T-helper 17 cell (primary cell): ENCODE data around the gene TLR8. TPM values are rescaled to one million over a fixed set of nuclear protein-coding genes. Genes with fewer than 3 reads are reported as not detected.

Experiments
- ATAC-seq: fragments of 150-1000 bp; cut with Tn5 transposase; 2 replicates; pipeline ENCODE4 v1.10.0; 2021; ENCODE audit warnings: mild to moderate bottlenecking, moderate library complexity
- DNase-seq, 3 donors: peaks; one replicate each; pipeline versions ENCODE4 v3.0.0 to v3.0.0-alpha.2; 2020 to 2021
- H3K9me3 ChIP-seq: one replicate; pipeline ENCODE4 v1.7.0; 2013; ENCODE audit warnings: low read length, mild to moderate bottlenecking; ENCODE audit not compliant: control insufficient read depth, poor library complexity, severe bottlenecking
- H3K27ac Mint-ChIP-seq: one replicate; pipeline ENCODE4 v1.8.0; 2022; ENCODE audit warnings: mild to moderate bottlenecking, moderate library complexity, mixed read lengths
- H3K27me3 Mint-ChIP-seq: one replicate; pipeline ENCODE4 v1.8.0; 2022; ENCODE audit warnings: mixed read lengths
- H3K36me3 Mint-ChIP-seq: one replicate; pipeline ENCODE4 v1.8.0; 2022; ENCODE audit warnings: low read depth, mixed read lengths
- H3K4me1 Mint-ChIP-seq: one replicate; pipeline ENCODE4 v1.8.0; 2022; ENCODE audit warnings: mild to moderate bottlenecking, mixed read lengths
- H3K4me3 Mint-ChIP-seq: one replicate; pipeline ENCODE4 v1.8.0; 2022; ENCODE audit warnings: mild to moderate bottlenecking, moderate library complexity, mixed read lengths
- total RNA-seq, 4 donors: library from RNA in 2 of 4; stranded (reverse) in 2 of 4; gene quantifications; one replicate each; pipeline ENCODE4 v1.2.3 and lab custom pipeline; 2022 to 2026

The TLR8 gene
- total RNA-seq = under 1 TPM in 1 of 2 donors, not detected in 1; 0.85 TPM
- total RNA-seq (lab: John Stamatoyannopoulos, UW) = 0 reads per million in 2 donors

DNA sequence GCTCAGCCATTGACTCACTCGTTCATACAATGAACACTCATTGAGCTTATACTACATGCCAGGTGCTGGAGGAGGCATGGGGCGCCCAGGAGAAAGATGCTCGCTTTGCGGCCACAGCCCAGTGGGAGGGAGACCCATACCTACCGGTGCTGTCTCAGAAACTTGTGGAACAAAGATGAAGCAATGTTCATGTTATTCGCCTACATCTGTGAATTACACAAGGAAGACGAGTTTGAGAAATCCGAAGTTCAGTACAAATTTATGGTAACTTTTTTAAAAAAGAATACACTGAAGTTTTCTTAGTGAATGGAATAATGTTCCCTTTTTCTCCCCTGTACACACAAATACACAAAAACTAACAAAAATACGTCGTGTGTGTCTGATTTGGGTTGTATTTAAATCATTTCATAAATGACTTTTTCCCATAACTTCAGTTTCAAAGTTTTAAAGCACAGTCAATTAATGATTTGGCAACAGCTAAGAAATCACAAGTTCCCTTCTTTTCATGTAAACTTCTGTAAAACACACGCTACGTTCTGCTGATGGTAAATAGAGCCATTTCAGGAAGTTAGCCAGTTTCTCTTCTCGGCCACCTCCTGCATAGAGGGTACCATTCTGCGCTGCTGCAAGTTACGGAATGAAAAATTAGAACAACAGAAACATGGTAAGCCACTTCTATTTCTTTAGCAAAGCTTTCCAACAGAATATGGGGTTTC is at the start of gene TLR8:
TSS of gene TLR8 (plus strand) at position 575 of the 716 bp plus-strand sequence. CDS start at position 662, 87 bp downstream.
- DNase-seq = no peak
- no peak for ATAC-seq
- Mint-ChIP-seq H3K27me3 (no peaks in the 10 kb centered on the region), H3K4me3 (no peak within 1 kb of the TSS), H3K27ac (no peak within 1 kb of the TSS), H3K36me3 (no peaks in the 10 kb centered on the region), H3K4me1 (peaks cover 8% of the 10 kb centered on the region)
- no peaks in the 10 kb centered on the region for H3K9me3 ChIP-seq

DNA sequence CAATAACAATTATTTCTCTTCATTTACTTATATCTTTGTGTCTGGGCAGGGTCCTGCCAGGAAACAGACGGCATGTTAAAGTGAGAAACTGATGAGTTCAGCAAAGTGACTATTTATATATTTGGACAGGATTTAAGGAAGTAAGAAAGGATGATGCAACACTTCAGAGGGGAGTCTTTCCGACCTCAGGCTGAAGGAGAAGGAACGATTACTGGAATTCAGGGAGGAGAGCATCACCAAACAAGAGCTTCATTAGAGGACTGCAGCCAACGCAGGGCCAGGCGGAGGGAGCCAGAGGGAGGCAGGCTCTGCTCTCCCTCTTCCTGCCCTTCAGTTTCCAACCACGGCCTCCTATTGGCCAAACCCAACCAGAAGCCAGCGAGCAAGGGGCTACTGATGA is 41.1 kb upstream of the TLR8 start:
- DNase-seq = no peak
- Mint-ChIP-seq H3K36me3 (no peaks in the 10 kb centered on the region), H3K27ac (no peak overlapping the region), H3K27me3 (peaks cover 7% of the 10 kb centered on the region), H3K4me1 (peaks cover 2% of the 10 kb centered on the region), H3K4me3 (no peak overlapping the region)
- H3K9me3 ChIP-seq = no peaks in the 10 kb centered on the region
- no peak for ATAC-seq

DNA sequence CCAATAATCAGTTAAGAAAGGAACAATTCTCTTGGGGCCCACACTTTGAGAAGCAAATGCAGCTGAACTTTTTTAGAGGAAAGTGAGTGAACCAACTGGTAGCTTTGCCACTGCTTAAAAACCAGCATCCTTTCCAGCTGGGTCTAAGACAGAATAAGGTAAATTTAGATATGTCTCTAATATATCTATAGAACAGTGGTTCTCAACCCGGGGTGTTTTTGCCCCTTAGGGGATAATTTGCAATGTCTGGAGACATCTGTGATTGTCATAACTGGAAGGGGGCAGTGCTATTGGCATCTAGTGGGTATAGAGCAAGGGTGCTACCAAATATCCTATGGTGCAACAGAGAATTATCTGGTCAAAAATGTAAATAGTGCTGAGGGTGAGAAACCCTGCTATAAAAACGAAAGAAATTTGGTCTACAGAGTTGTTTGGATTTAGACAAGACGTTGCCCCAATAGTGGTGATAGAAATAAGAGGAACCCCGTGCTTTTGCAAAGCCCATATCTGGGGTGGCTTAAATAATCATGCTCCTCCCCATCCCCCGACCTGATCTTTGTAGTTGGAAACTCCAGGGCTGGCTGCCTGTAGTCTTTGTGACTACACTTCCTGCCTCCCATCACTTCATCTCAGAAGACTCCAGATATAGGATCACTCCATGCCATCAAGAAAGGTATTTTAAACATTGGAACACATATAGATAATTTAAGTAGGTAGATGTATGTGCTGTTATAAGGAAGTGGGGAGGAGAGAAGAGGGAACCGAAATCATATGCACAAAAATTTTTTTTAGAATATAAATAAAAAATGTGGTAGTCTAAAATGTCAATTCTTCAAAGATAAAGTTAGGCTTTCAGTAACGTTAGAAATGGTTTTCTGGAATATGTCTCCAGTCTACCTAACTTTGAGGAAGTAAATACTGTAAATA is 39.7 kb upstream of the TLR8 start, which contains the start of gene TLR7:
TSS of gene TLR7 (plus strand) at position 622 of the 927 bp plus-strand sequence. CDS start 507 bp downstream, outside the sequence.
- DNase-seq = no peak
- Mint-ChIP-seq H3K4me1 (peaks cover 2% of the 10 kb centered on the region), H3K27ac (no peak within 1 kb of the TSS), H3K36me3 (no peaks in the 10 kb centered on the region), H3K27me3 (peaks cover 7% of the 10 kb centered on the region), H3K4me3 (no peak within 1 kb of the TSS)
- no peak for ATAC-seq
- H3K9me3 ChIP-seq = no peaks in the 10 kb centered on the region

DNA sequence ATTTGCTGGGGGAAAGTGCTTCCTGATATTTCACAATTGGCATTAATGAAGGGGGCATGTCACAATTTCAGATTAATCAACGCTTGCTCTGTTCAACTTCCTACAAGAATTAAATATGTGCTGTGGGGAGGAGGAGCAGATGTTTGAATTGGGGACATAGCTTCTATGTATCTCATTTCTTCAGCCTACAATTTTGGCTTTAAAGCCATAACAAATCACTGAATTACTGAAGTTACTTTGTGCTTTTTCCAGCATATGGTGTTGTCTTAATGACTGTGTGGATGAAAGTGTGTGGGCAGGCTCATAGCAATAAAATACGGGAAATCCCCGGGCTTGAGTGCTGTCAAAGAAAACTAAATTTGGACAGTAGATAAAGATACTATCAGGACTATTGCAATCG is 38.7 kb upstream of the TLR8 start:
- no peaks in the 10 kb centered on the region for H3K36me3 Mint-ChIP-seq
- H3K9me3 ChIP-seq = no peaks in the 10 kb centered on the region
- H3K27ac Mint-ChIP-seq = no peak overlapping the region
- ATAC-seq (no peak), DNase-seq (no peak)
- peaks cover 7% of the 10 kb centered on the region for H3K27me3 Mint-ChIP-seq
- peaks cover 2% of the 10 kb centered on the region for H3K4me1 Mint-ChIP-seq
- no peak overlapping the region for H3K4me3 Mint-ChIP-seq

DNA sequence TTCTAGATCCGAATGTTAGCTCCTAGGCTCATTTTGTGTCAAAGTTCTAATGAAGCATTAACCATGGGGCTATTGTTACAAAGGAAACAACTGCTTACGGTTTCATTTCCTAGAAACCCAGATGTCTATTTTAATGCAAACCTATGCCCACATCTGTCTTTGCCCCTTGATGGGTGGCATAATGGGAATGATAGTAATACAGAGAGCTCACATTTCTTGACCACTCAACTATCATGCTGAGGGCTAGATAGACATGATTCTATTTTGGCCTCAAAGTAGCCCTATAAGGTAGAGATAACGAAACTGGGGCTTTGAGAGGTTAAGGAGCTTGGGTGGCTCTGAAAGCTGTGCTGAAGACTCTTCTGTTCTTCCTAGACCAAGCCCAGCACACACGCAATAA is 37.7 kb upstream of the TLR8 start:
- H3K9me3 ChIP-seq = no peaks in the 10 kb centered on the region
- H3K4me3 Mint-ChIP-seq = no peak overlapping the region
- DNase-seq (no peak), ATAC-seq (no peak)
- peaks cover 7% of the 10 kb centered on the region for H3K27me3 Mint-ChIP-seq
- H3K27ac Mint-ChIP-seq = no peak overlapping the region
- no peaks in the 10 kb centered on the region for H3K36me3 Mint-ChIP-seq
- H3K4me1 Mint-ChIP-seq = peaks cover 2% of the 10 kb centered on the region

DNA sequence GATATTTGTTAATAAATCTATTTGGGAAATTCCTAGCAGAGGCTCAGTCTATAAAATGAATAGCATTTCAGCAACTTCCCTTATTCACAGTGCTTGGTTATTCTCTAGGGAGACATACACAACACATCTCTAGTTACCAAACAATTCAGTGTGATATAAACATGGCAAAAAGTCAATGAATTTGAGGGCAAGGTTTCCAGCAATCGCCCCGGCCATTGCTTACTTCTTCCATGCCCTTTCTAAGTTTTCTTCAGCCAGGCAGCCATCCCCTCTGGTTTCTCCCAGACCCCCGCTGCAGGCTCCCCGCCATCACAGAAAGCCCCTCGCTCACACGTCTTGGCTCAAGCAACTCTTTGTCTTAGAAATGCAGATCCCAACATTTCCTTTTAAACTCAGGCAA is 35.2 kb upstream of the TLR8 start:
- H3K36me3 Mint-ChIP-seq = no peaks in the 10 kb centered on the region
- H3K9me3 ChIP-seq = no peaks in the 10 kb centered on the region
- ATAC-seq = no peak
- H3K27ac Mint-ChIP-seq = no peak overlapping the region
- peaks cover 2% of the 10 kb centered on the region for H3K4me1 Mint-ChIP-seq
- H3K27me3 Mint-ChIP-seq = peaks cover 7% of the 10 kb centered on the region
- no peak overlapping the region for H3K4me3 Mint-ChIP-seq
- DNase-seq = no peak

DNA sequence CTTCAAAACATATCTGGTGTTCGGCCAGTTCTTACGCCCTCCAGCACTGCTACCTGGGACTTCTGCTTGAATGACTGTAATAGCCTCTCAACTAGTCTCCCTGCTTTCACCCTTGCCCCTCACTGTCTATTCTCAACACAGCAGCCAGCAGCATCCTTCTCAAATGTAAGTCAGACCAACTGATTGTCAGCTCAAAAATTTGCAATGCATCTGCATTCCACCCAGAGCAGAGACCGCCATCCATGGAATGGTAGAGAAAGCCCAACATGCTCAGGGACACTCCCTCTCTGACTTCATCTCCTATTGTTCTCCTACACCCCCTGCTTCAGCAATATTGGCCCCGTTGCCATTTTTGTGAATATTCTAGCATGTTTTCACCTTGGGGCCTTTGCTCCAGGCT is 33.7 kb upstream of the TLR8 start:
- H3K9me3 ChIP-seq = no peaks in the 10 kb centered on the region
- ATAC-seq = no peak
- no peak for DNase-seq
- Mint-ChIP-seq H3K36me3 (no peaks in the 10 kb centered on the region), H3K4me3 (no peak overlapping the region), H3K27ac (no peak overlapping the region), H3K4me1 (peaks cover 2% of the 10 kb centered on the region), H3K27me3 (peaks cover 2% of the 10 kb centered on the region)

GRCh38 chrX:12874581-12874980 is 31.8 kb upstream of the TLR8 start:
- Mint-ChIP-seq H3K27me3 (no peaks in the 10 kb centered on the region), H3K4me1 (no peaks in the 10 kb centered on the region), H3K4me3 (no peak overlapping the region), H3K27ac (no peak overlapping the region), H3K36me3 (no peaks in the 10 kb centered on the region)
- ATAC-seq (no peak), DNase-seq (no peak)
- H3K9me3 ChIP-seq = no peaks in the 10 kb centered on the region

GRCh38 chrX:12877386-12877785 is 29.0 kb upstream of the TLR8 start:
- Mint-ChIP-seq H3K4me3 (no peak overlapping the region), H3K27me3 (no peaks in the 10 kb centered on the region), H3K27ac (no peak overlapping the region)

GRCh38 chrX:12878536-12878935 is 27.9 kb upstream of the TLR8 start:
- Mint-ChIP-seq H3K27ac (no peak overlapping the region), H3K4me1 (no peaks in the 10 kb centered on the region), H3K36me3 (no peaks in the 10 kb centered on the region), H3K27me3 (peaks cover 5% of the 10 kb centered on the region), H3K4me3 (no peak overlapping the region)
- no peaks in the 10 kb centered on the region for H3K9me3 ChIP-seq
- DNase-seq (no peak), ATAC-seq (no peak)

More at GRCh38 chrX:12877386-12877785, 29.0 kb upstream of the TLR8 start:
- no peaks in the 10 kb centered on the region for H3K4me1 Mint-ChIP-seq
- DNase-seq (no peak), ATAC-seq (no peak)
- no peaks in the 10 kb centered on the region for H3K36me3 Mint-ChIP-seq
- H3K9me3 ChIP-seq = no peaks in the 10 kb centered on the region

GRCh38 chrX:12881914-12882313 is 24.5 kb upstream of the TLR8 start:
- DNase-seq (no peak), ATAC-seq (no peak)
- no peaks in the 10 kb centered on the region for H3K36me3 Mint-ChIP-seq
- H3K27ac Mint-ChIP-seq = no peak overlapping the region
- H3K4me1 Mint-ChIP-seq = no peaks in the 10 kb centered on the region
- no peak overlapping the region for H3K4me3 Mint-ChIP-seq
- peaks cover 19% of the 10 kb centered on the region for H3K27me3 Mint-ChIP-seq
- no peaks in the 10 kb centered on the region for H3K9me3 ChIP-seq

GRCh38 chrX:12885508-12885907 is 20.9 kb upstream of the TLR8 start:
- DNase-seq = no peak
- H3K36me3 Mint-ChIP-seq = no peaks in the 10 kb centered on the region
- H3K9me3 ChIP-seq = no peaks in the 10 kb centered on the region
- peaks cover 19% of the 10 kb centered on the region for H3K27me3 Mint-ChIP-seq
- H3K4me3 Mint-ChIP-seq = no peak overlapping the region
- H3K27ac Mint-ChIP-seq = no peak overlapping the region
- no peaks in the 10 kb centered on the region for H3K4me1 Mint-ChIP-seq
- ATAC-seq = no peak

DNA sequence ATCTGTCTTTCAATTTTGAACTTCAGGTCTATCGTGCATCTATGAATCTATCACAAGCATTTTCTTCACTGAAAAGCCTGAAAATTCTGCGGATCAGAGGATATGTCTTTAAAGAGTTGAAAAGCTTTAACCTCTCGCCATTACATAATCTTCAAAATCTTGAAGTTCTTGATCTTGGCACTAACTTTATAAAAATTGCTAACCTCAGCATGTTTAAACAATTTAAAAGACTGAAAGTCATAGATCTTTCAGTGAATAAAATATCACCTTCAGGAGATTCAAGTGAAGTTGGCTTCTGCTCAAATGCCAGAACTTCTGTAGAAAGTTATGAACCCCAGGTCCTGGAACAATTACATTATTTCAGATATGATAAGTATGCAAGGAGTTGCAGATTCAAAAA is 19.9 kb upstream of the TLR8 start:
- no peaks in the 10 kb centered on the region for H3K4me1 Mint-ChIP-seq
- peaks cover 19% of the 10 kb centered on the region for H3K27me3 Mint-ChIP-seq
- no peaks in the 10 kb centered on the region for H3K9me3 ChIP-seq
- no peak overlapping the region for H3K27ac Mint-ChIP-seq
- no peak overlapping the region for H3K4me3 Mint-ChIP-seq
- no peak for DNase-seq
- ATAC-seq = no peak
- no peaks in the 10 kb centered on the region for H3K36me3 Mint-ChIP-seq
